Neural cell (in vitro differentiated cells): ENCODE results near the gene RRBP1. TPM values are rescaled to one million over a fixed set of nuclear protein-coding genes. Genes with fewer than 3 reads are reported as not detected.

Experiments
- H2AFZ ChIP-seq: fragments of 200-600, 300-800 bp; sonication (generic), shearing (Covaris generic); 2 replicates; pipeline ENCODE4 v1.6.0; 2014; ENCODE audit warnings: low read depth, mild to moderate bottlenecking, antibody characterized with exemption, low read length, moderate library complexity
- H3F3A ChIP-seq: fragments of 200-600 bp; shearing (Covaris generic); 2 replicates; pipeline ENCODE4 v1.6.1; 2016; ENCODE audit warnings: mild to moderate bottlenecking, moderate library complexity, mixed read lengths, antibody characterized with exemption, low read length; ENCODE audit not compliant: insufficient read depth, poor library complexity, severe bottlenecking
- H3K27ac ChIP-seq: fragments of 200-600, 300-800 bp; sonication (generic), shearing (Covaris generic); 2 replicates; pipeline ENCODE4 v1.5.1; 2014; ENCODE audit warnings: mild to moderate bottlenecking, low read length, moderate library complexity
- H3K27me3 ChIP-seq: fragments of 300-800, 200-600 bp; sonication (generic), shearing (Covaris generic); 2 replicates; pipeline ENCODE4 v1.6.0; 2014; ENCODE audit warnings: mild to moderate bottlenecking, low read depth, low read length, moderate library complexity; ENCODE audit not compliant: insufficient read depth
- H3K36me3 ChIP-seq: fragments of 300-800, 200-600 bp; sonication (generic), shearing (Covaris generic); 2 replicates; pipeline ENCODE4 v1.5.1; 2014; ENCODE audit warnings: mild to moderate bottlenecking, antibody characterized with exemption, low read length, moderate library complexity; ENCODE audit not compliant: insufficient read depth
- H3K4me2 ChIP-seq: fragments of 300-800, 200-600 bp; sonication (generic), shearing (Covaris generic); 2 replicates; pipeline ENCODE4 v1.6.0; 2014; ENCODE audit warnings: mild to moderate bottlenecking, low read length
- H3K4me3 ChIP-seq: fragments of 300-800, 200-600 bp; sonication (generic), shearing (Covaris generic); 2 replicates; pipeline ENCODE4 v1.5.1; 2014; ENCODE audit warnings: mild to moderate bottlenecking, low read length, moderate library complexity
- H3K79me2 ChIP-seq: fragments of 200-600 bp; shearing (Covaris generic); replicated peaks from 2 replicates; pipeline ENCODE4 v1.6.0; 2014; ENCODE audit warnings: mild to moderate bottlenecking, low read length, moderate library complexity; ENCODE audit not compliant: insufficient read depth
- H3K9ac ChIP-seq: fragments of 300-800, 200-600 bp; sonication (generic), shearing (Covaris generic); 2 replicates; pipeline ENCODE4 v1.6.1; 2016; ENCODE audit warnings: mild to moderate bottlenecking, low read length, mixed read lengths
- H3K9me2 ChIP-seq: fragments of 200-600 bp; shearing (Covaris generic); 2 replicates; pipeline ENCODE4 v1.6.1; 2016; ENCODE audit warnings: mild to moderate bottlenecking, low read length, mixed read lengths; ENCODE audit not compliant: insufficient read depth
- H3K9me3 ChIP-seq: fragments of 200-600, 300-800 bp; sonication (generic), shearing (Covaris generic); 2 replicates; pipeline ENCODE4 v1.6.1; 2016; ENCODE audit warnings: mild to moderate bottlenecking, mixed run types, low read length, moderate library complexity, mixed read lengths
- H4K20me1 ChIP-seq: fragments of 200-600 bp; shearing (Covaris generic); 2 replicates; pipeline ENCODE4 v1.6.1; 2016; ENCODE audit warnings: mild to moderate bottlenecking, mixed run types; ENCODE audit not compliant: insufficient read depth
- EP300 ChIP-seq: fragments of 450-650 bp; conservative IDR thresholded peaks from 2 replicates; pipeline ENCODE4 v1.6.1; 2014; ENCODE audit warnings: antibody characterized with exemption, mild to moderate bottlenecking, moderate library complexity; ENCODE audit not compliant: poor library complexity, severe bottlenecking
- EZH2 ChIP-seq: fragments of 200-600, 300-800 bp; shearing (Covaris generic), sonication (generic); IDR thresholded peaks from 2 replicates; pipeline ENCODE4 v1.6.1; 2014; ENCODE audit warnings: antibody characterized with exemption, low read length, borderline replicate concordance, mild to moderate bottlenecking; ENCODE audit not compliant: insufficient read depth, poor library complexity, severe bottlenecking
- MXI1 ChIP-seq: fragments of 450-650 bp; conservative IDR thresholded peaks from 2 replicates; pipeline ENCODE4 v1.6.1; 2014; ENCODE audit warnings: antibody characterized with exemption, mild to moderate bottlenecking; ENCODE audit not compliant: poor library complexity, severe bottlenecking
- POLR2AphosphoS5 ChIP-seq: IDR thresholded peaks from 2 replicates; pipeline ENCODE4 v1.6.1; 2012
- RAD21 ChIP-seq: fragments of 450-650 bp; conservative IDR thresholded peaks from 2 replicates; pipeline ENCODE4 v1.6.1; 2014; ENCODE audit warnings: antibody characterized with exemption, mild to moderate bottlenecking, moderate library complexity
- SMC3 ChIP-seq: fragments of 450-650 bp; conservative IDR thresholded peaks from 2 replicates; pipeline ENCODE4 v1.6.1; 2014; ENCODE audit warnings: antibody characterized with exemption, mild to moderate bottlenecking, moderate library complexity; ENCODE audit not compliant: poor library complexity
- TAF1 ChIP-seq: IDR thresholded peaks from 2 replicates; pipeline ENCODE4 v1.6.1; 2012; ENCODE audit warnings: low read depth
- polyA plus RNA-seq: library from polyadenylated mRNA; depleted of rRNA; stranded (reverse); fragments of >200 nt; gene quantifications from 2 replicates; pipeline ENCODE4 v1.2.3, GENCODE V29; 2014
- TF ChIP-seq, protein P1 (sequence below): fragments of 450-650 bp; IDR thresholded peaks from 2 replicates; pipeline ENCODE4 v1.5.1; 2014; ENCODE audit warnings: antibody characterized with exemption, mild to moderate bottlenecking, moderate library complexity; ENCODE audit not compliant: poor library complexity, severe bottlenecking
- TF ChIP-seq, protein P2 (sequence below): IDR thresholded peaks from 2 replicates; pipeline ENCODE4 v1.6.1; 2012; ENCODE audit warnings: borderline replicate concordance

Gene RRBP1
- polyA plus RNA-seq, 1 donor from 2014 or later = 2.2 TPM

DNA sequence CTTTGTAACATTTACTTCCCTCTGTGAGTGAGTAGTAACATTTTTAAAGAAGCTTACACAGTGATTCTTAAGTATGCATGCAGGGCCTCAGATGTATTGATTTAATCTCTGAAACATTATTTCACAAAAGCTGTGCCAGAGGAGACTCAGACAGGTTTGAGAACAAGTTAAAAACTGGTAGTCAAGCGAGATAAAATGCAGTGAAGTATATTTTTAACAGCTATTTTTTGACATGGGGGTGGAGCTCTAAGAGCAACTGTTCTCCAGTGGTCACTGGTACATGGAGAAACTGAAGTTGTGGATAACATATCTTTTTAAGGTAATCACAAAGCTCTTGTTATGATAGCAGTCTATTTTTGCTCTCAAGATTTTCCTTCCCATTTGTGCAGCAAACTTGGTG, 91.8 kb downstream of the RRBP1 start:
- Histone ChIP-seq H3K9ac (no peak overlapping the region), H3K27ac (no peak overlapping the region), H3K79me2 (peaks cover 34% of the 10 kb centered on the region), H3F3A (no peaks in the 10 kb centered on the region), H3K4me3 (no peak overlapping the region), H2AFZ (no peak overlapping the region), H3K36me3 (no peaks in the 10 kb centered on the region), H4K20me1 (peaks cover 5% of the 10 kb centered on the region), H3K9me3 (no peaks in the 10 kb centered on the region), H3K9me2 (no peaks in the 10 kb centered on the region), H3K4me2 (no peak overlapping the region), H3K27me3 (no peaks in the 10 kb centered on the region)
- TF ChIP-seq, protein P1, sequence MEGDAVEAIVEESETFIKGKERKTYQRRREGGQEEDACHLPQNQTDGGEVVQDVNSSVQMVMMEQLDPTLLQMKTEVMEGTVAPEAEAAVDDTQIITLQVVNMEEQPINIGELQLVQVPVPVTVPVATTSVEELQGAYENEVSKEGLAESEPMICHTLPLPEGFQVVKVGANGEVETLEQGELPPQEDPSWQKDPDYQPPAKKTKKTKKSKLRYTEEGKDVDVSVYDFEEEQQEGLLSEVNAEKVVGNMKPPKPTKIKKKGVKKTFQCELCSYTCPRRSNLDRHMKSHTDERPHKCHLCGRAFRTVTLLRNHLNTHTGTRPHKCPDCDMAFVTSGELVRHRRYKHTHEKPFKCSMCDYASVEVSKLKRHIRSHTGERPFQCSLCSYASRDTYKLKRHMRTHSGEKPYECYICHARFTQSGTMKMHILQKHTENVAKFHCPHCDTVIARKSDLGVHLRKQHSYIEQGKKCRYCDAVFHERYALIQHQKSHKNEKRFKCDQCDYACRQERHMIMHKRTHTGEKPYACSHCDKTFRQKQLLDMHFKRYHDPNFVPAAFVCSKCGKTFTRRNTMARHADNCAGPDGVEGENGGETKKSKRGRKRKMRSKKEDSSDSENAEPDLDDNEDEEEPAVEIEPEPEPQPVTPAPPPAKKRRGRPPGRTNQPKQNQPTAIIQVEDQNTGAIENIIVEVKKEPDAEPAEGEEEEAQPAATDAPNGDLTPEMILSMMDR = no peak
- TF ChIP-seq RAD21 = no peak
- TF ChIP-seq EZH2 = no peak
- no peak for TF ChIP-seq MXI1
- no peak for TF ChIP-seq POLR2AphosphoS5
- no peak for TF ChIP-seq EP300
- TF ChIP-seq, protein P2, sequence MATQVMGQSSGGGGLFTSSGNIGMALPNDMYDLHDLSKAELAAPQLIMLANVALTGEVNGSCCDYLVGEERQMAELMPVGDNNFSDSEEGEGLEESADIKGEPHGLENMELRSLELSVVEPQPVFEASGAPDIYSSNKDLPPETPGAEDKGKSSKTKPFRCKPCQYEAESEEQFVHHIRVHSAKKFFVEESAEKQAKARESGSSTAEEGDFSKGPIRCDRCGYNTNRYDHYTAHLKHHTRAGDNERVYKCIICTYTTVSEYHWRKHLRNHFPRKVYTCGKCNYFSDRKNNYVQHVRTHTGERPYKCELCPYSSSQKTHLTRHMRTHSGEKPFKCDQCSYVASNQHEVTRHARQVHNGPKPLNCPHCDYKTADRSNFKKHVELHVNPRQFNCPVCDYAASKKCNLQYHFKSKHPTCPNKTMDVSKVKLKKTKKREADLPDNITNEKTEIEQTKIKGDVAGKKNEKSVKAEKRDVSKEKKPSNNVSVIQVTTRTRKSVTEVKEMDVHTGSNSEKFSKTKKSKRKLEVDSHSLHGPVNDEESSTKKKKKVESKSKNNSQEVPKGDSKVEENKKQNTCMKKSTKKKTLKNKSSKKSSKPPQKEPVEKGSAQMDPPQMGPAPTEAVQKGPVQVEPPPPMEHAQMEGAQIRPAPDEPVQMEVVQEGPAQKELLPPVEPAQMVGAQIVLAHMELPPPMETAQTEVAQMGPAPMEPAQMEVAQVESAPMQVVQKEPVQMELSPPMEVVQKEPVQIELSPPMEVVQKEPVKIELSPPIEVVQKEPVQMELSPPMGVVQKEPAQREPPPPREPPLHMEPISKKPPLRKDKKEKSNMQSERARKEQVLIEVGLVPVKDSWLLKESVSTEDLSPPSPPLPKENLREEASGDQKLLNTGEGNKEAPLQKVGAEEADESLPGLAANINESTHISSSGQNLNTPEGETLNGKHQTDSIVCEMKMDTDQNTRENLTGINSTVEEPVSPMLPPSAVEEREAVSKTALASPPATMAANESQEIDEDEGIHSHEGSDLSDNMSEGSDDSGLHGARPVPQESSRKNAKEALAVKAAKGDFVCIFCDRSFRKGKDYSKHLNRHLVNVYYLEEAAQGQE = no peak
- no peak for TF ChIP-seq SMC3
- TF ChIP-seq TAF1 = no peak

DNA sequence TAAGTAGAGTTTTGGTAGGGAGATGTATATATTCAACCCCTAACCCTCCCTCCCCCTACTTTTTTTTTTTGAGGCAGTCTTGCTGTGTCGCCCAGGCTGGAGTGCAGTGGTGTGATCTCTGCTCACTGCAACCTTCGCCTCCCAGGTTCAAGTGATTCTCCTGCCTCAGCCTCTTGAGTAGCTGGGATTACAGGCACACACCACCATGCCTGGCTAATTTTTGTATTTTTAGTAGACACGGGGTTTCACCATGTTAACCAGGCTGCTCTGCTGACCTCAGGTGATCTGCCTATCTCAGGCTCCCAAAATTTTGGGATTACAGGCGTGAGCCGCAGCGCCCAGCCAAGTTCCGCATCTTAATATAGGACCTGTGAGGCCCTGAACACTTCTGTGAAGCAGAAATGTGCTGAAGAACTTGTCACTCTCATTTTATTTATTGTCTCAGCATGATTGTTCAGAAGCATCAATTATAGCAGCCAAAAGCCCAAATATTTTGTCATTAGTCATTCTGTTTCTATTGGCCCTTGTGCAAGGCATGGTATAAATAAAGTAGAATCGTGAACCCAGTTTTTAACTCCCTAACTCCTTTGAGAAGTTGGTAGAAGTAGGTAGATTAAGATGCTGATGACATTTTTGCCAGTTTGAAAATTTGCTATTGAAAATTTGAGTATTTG, 92.7 kb downstream of the RRBP1 start:
- TF ChIP-seq EP300 (no peak), POLR2AphosphoS5 (no peak), RAD21 (no peak), EZH2 (no peak), SMC3 (no peak), MXI1 (no peak), TAF1 (no peak)
- TF ChIP-seq, protein P1 = no peak
- TF ChIP-seq, protein P2 = no peak
- Histone ChIP-seq H3F3A (no peaks in the 10 kb centered on the region), H3K9me3 (no peaks in the 10 kb centered on the region), H3K27me3 (no peaks in the 10 kb centered on the region), H3K36me3 (no peaks in the 10 kb centered on the region), H3K9ac (no peak overlapping the region), H3K4me2 (no peak overlapping the region), H4K20me1 (peaks cover 8% of the 10 kb centered on the region), H3K27ac (no peak overlapping the region), H3K9me2 (no peaks in the 10 kb centered on the region), H2AFZ (no peak overlapping the region), H3K4me3 (no peak overlapping the region), H3K79me2 (peaks cover 42% of the 10 kb centered on the region)
